ENCODE measurements around the gene SERP1. TPM values are rescaled to one million over a fixed set of nuclear protein-coding genes. Genes with fewer than 3 reads are reported as not detected.

The SERP1 gene
- total RNA-seq, 3 donors from 2014 or later = 161 to 166 (median 165) TPM

- peaks cover 58% of the 10 kb centered on the region for H3K4me1 Mint-ChIP-seq (ENCODE audit: low read depth)
- no peaks in the 10 kb centered on the region for H3K9me3 Mint-ChIP-seq
- peak overlapping the region; percentile 96 for H3K4me3 Mint-ChIP-seq
- no peaks in the 10 kb centered on the region for H3K27me3 Mint-ChIP-seq (ENCODE audit: low read depth)
- ATAC-seq (peak; percentile 10 to 16), DNase-seq (peak; percentile 36)
- H3K36me3 Mint-ChIP-seq (ENCODE audit: insufficient read depth) = peaks cover 44% of the 10 kb centered on the region
These were observed 674 bp downstream of the SERP1 start for GRCh38 chr3:150545419-150546225.

GRCh38 chr3:150544726-150545125 lies 1.6 kb downstream of the SERP1 start:
- Mint-ChIP-seq H3K27me3 (ENCODE audit: low read depth) (no peaks in the 10 kb centered on the region), H3K36me3 (ENCODE audit: insufficient read depth) (peaks cover 41% of the 10 kb centered on the region), H3K4me3 (peak overlapping the region; percentile 96), H3K4me1 (ENCODE audit: low read depth) (peaks cover 55% of the 10 kb centered on the region), H3K9me3 (no peaks in the 10 kb centered on the region)
- ATAC-seq (no peak), DNase-seq (no peak)

GRCh38 chr3:150544041-150544440 lies 2.3 kb downstream of the SERP1 start:
- ATAC-seq (no peak), DNase-seq (no peak)
- Mint-ChIP-seq H3K36me3 (ENCODE audit: insufficient read depth) (peaks cover 39% of the 10 kb centered on the region), H3K9me3 (no peaks in the 10 kb centered on the region), H3K4me3 (peak overlapping the region; percentile 96), H3K4me1 (ENCODE audit: low read depth) (peaks cover 50% of the 10 kb centered on the region), H3K27me3 (ENCODE audit: low read depth) (no peaks in the 10 kb centered on the region)

- no peak overlapping the region for H3K4me3 Mint-ChIP-seq
- no peaks in the 10 kb centered on the region for H3K27me3 Mint-ChIP-seq (ENCODE audit: low read depth)
- DNase-seq (no peak), ATAC-seq (no peak)
- H3K36me3 Mint-ChIP-seq (ENCODE audit: insufficient read depth) = peaks cover 35% of the 10 kb centered on the region
- no peaks in the 10 kb centered on the region for H3K9me3 Mint-ChIP-seq
- peaks cover 46% of the 10 kb centered on the region for H3K4me1 Mint-ChIP-seq (ENCODE audit: low read depth)
These were observed 2.8 kb downstream of the SERP1 start for GRCh38 chr3:150543531-150543930.

GRCh38 chr3:150543128-150543527 lies 3.2 kb downstream of the SERP1 start:
- peaks cover 42% of the 10 kb centered on the region for H3K4me1 Mint-ChIP-seq (ENCODE audit: low read depth)
- no peak overlapping the region for H3K4me3 Mint-ChIP-seq
- DNase-seq (no peak), ATAC-seq (no peak)
- H3K27me3 Mint-ChIP-seq (ENCODE audit: low read depth) = no peaks in the 10 kb centered on the region
- no peaks in the 10 kb centered on the region for H3K9me3 Mint-ChIP-seq
- H3K36me3 Mint-ChIP-seq (ENCODE audit: insufficient read depth) = peaks cover 33% of the 10 kb centered on the region

- no peaks in the 10 kb centered on the region for H3K9me3 Mint-ChIP-seq
- peaks cover 30% of the 10 kb centered on the region for H3K36me3 Mint-ChIP-seq (ENCODE audit: insufficient read depth)
- DNase-seq (no peak), ATAC-seq (no peak)
- no peak overlapping the region for H3K4me3 Mint-ChIP-seq
- H3K4me1 Mint-ChIP-seq (ENCODE audit: low read depth) = peaks cover 33% of the 10 kb centered on the region
- H3K27me3 Mint-ChIP-seq (ENCODE audit: low read depth) = no peaks in the 10 kb centered on the region
These were observed 5.3 kb downstream of the SERP1 start for GRCh38 chr3:150540991-150541390.

GRCh38 chr3:150540297-150540696 lies 6.0 kb downstream of the SERP1 start:
- no peak for DNase-seq

GRCh38 chr3:150538324-150539208 lies 7.7 kb downstream of the SERP1 start:
- ATAC-seq (no peak), DNase-seq (no peak)
- Mint-ChIP-seq H3K4me3 (no peak overlapping the region), H3K4me1 (ENCODE audit: low read depth) (peaks cover 19% of the 10 kb centered on the region), H3K36me3 (ENCODE audit: insufficient read depth) (peaks cover 12% of the 10 kb centered on the region), H3K27me3 (ENCODE audit: low read depth) (no peaks in the 10 kb centered on the region), H3K9me3 (no peaks in the 10 kb centered on the region)

More at GRCh38 chr3:150540297-150540696, 6.0 kb downstream of the SERP1 start:
- Mint-ChIP-seq H3K4me3 (no peak overlapping the region), H3K36me3 (ENCODE audit: insufficient read depth) (peaks cover 26% of the 10 kb centered on the region), H3K4me1 (ENCODE audit: low read depth) (peaks cover 33% of the 10 kb centered on the region), H3K27me3 (ENCODE audit: low read depth) (no peaks in the 10 kb centered on the region), H3K9me3 (no peaks in the 10 kb centered on the region)
- ATAC-seq = no peak

GRCh38 chr3:150535204-150535603 lies 11.1 kb downstream of the SERP1 start:
- no peak for ATAC-seq
- H3K27me3 Mint-ChIP-seq (ENCODE audit: low read depth) = no peaks in the 10 kb centered on the region
- no peaks in the 10 kb centered on the region for H3K36me3 Mint-ChIP-seq (ENCODE audit: insufficient read depth)
- no peak overlapping the region for H3K4me3 Mint-ChIP-seq
- no peaks in the 10 kb centered on the region for H3K9me3 Mint-ChIP-seq
- DNase-seq = no peak
- H3K4me1 Mint-ChIP-seq (ENCODE audit: low read depth) = peaks cover 6% of the 10 kb centered on the region

GRCh38 chr3:150531775-150532174 lies 14.5 kb downstream of the SERP1 start:
- H3K4me3 Mint-ChIP-seq = no peak overlapping the region
- H3K36me3 Mint-ChIP-seq (ENCODE audit: insufficient read depth) = no peaks in the 10 kb centered on the region
- peaks cover 6% of the 10 kb centered on the region for H3K4me1 Mint-ChIP-seq (ENCODE audit: low read depth)
- H3K9me3 Mint-ChIP-seq = no peaks in the 10 kb centered on the region
- DNase-seq (no peak), ATAC-seq (peak; percentile 52 to 60)
- H3K27me3 Mint-ChIP-seq (ENCODE audit: low read depth) = no peaks in the 10 kb centered on the region

- DNase-seq (no peak), ATAC-seq (no peak)
- Mint-ChIP-seq H3K36me3 (ENCODE audit: insufficient read depth) (no peaks in the 10 kb centered on the region), H3K4me3 (no peak overlapping the region), H3K9me3 (no peaks in the 10 kb centered on the region), H3K4me1 (ENCODE audit: low read depth) (peaks cover 6% of the 10 kb centered on the region), H3K27me3 (ENCODE audit: low read depth) (no peaks in the 10 kb centered on the region)
These were observed 17.9 kb downstream of the SERP1 start for GRCh38 chr3:150528354-150528797.

GRCh38 chr3:150527464-150528255 lies 18.6 kb downstream of the SERP1 start:
- no peaks in the 10 kb centered on the region for H3K9me3 Mint-ChIP-seq
- ATAC-seq = no peak
- no peaks in the 10 kb centered on the region for H3K27me3 Mint-ChIP-seq (ENCODE audit: low read depth)
- H3K4me1 Mint-ChIP-seq (ENCODE audit: low read depth) = peaks cover 6% of the 10 kb centered on the region
- DNase-seq = no peak
- H3K36me3 Mint-ChIP-seq (ENCODE audit: insufficient read depth) = no peaks in the 10 kb centered on the region
- no peak overlapping the region for H3K4me3 Mint-ChIP-seq

GRCh38 chr3:150523538-150523937 lies 22.8 kb downstream of the SERP1 start:
- DNase-seq (no peak), ATAC-seq (no peak)
- H3K27me3 Mint-ChIP-seq (ENCODE audit: low read depth) = no peaks in the 10 kb centered on the region
- no peaks in the 10 kb centered on the region for H3K9me3 Mint-ChIP-seq
- H3K4me1 Mint-ChIP-seq (ENCODE audit: low read depth) = no peaks in the 10 kb centered on the region
- H3K4me3 Mint-ChIP-seq = no peak overlapping the region
- no peaks in the 10 kb centered on the region for H3K36me3 Mint-ChIP-seq (ENCODE audit: insufficient read depth)

- Mint-ChIP-seq H3K4me3 (no peak overlapping the region), H3K27me3 (ENCODE audit: low read depth) (no peaks in the 10 kb centered on the region), H3K4me1 (ENCODE audit: low read depth) (no peaks in the 10 kb centered on the region), H3K36me3 (ENCODE audit: insufficient read depth) (peaks cover 2% of the 10 kb centered on the region), H3K9me3 (peaks cover 7% of the 10 kb centered on the region)
- DNase-seq (no peak), ATAC-seq (no peak)
These were observed 24.8 kb downstream of the SERP1 start for GRCh38 chr3:150521463-150521862.

Measured in activated T-cell treated with anti-CD3 and anti-CD28 coated beads, Interleukin-2, amount 50 U/mL, for 4 hours (primary cell).